OCI-LY3 (cell line): Measurements from ENCODE around the gene HTRA1.

Experiments
- H2AFZ ChIP-seq: fragments of 200-600, 300-600 bp; shearing (Covaris generic); 2 replicates; pipeline ENCODE4 v1.6.0; 2014; ENCODE audit warnings: antibody characterized with exemption, low read depth, low read length
- H3K27ac ChIP-seq: fragments of 200-600, 300-600 bp; sonication (generic); 2 replicates; pipeline ENCODE4 v1.5.1; 2014; ENCODE audit warnings: mild to moderate bottlenecking, low read length, moderate library complexity, mixed read lengths
- H3K27me3 ChIP-seq: fragments of 200-600, 300-600 bp; sonication (generic); 2 replicates; pipeline ENCODE4 v1.6.1; 2014; ENCODE audit warnings: low read depth, low read length, mixed read lengths
- H3K36me3 ChIP-seq: fragments of 200-600, 300-600 bp; sonication (generic); replicated peaks from 2 replicates; pipeline ENCODE3; 2014; ENCODE audit warnings: low read depth, low read length, mixed read lengths
- H3K4me1 ChIP-seq: fragments of 300-600, 200-600 bp; sonication (generic); 2 replicates; pipeline ENCODE4 v1.6.1; 2014; ENCODE audit warnings: low read length, mixed read lengths
- H3K4me2 ChIP-seq: fragments of 200-600, 300-600 bp; sonication (generic); 2 replicates; pipeline ENCODE4 v1.6.1; 2014; ENCODE audit warnings: low read length, mixed read lengths
- H3K4me3 ChIP-seq: fragments of 300-600, 200-600 bp; sonication (generic); 2 replicates; pipeline ENCODE4 v1.5.1; 2014; ENCODE audit warnings: antibody characterized with exemption, mild to moderate bottlenecking, low read length, moderate library complexity
- H3K79me2 ChIP-seq: fragments of 300-600, 200-600 bp; shearing (Covaris generic); 2 replicates; pipeline ENCODE4 v1.6.1; 2014; ENCODE audit warnings: mild to moderate bottlenecking, low read length, mixed read lengths
- H3K9ac ChIP-seq: fragments of 300-600, 200-600 bp; shearing (Covaris generic); 2 replicates; pipeline ENCODE4 v1.6.0; 2014; ENCODE audit warnings: mild to moderate bottlenecking, low read length, moderate library complexity
- H3K9me3 ChIP-seq: fragments of 200-600, 300-600 bp; shearing (Covaris generic); 2 replicates; pipeline ENCODE4 v1.6.1; 2014; ENCODE audit warnings: low read length, mixed read lengths; ENCODE audit not compliant: insufficient read depth
- H4K20me1 ChIP-seq: fragments of 200-600, 300-600 bp; sonication (generic); 2 replicates; pipeline ENCODE4 v1.6.1; 2016; ENCODE audit warnings: low read length, mixed read lengths; ENCODE audit not compliant: insufficient read depth
- CTCF ChIP-seq: fragments of 200-600, 300-600 bp; sonication (generic); IDR thresholded peaks from 2 replicates; pipeline ENCODE4 v1.5.1; 2014; ENCODE audit warnings: antibody characterized with exemption, low read length, low read depth
- EZH2phosphoT487 ChIP-seq: fragments of 200-600 bp; shearing (Covaris generic); IDR thresholded peaks from 2 replicates; pipeline ENCODE4 v1.6.1; 2018; ENCODE audit warnings: antibody characterized with exemption, mixed run types, low read depth

HTRA1 gene

GRCh38 chr10:122497241-122497640 is 35.9 kb downstream of the HTRA1 start:
- H3K4me2 ChIP-seq = no peak overlapping the region
- no peaks in the 10 kb centered on the region for H3K36me3 ChIP-seq
- no peak overlapping the region for H3K9ac ChIP-seq
- no peaks in the 10 kb centered on the region for H3K4me1 ChIP-seq
- TF ChIP-seq CTCF (no peak), EZH2phosphoT487 (no peak)
- no peak overlapping the region for H3K27ac ChIP-seq
- H3K79me2 ChIP-seq = no peaks in the 10 kb centered on the region
- H4K20me1 ChIP-seq = no peaks in the 10 kb centered on the region
- H2AFZ ChIP-seq = no peak overlapping the region
- H3K9me3 ChIP-seq = no peaks in the 10 kb centered on the region
- no peak overlapping the region for H3K4me3 ChIP-seq
- H3K27me3 ChIP-seq = 0 out of 2 replicates have a peak, but pooled peaks cover 4% of the 10 kb centered on the region

GRCh38 chr10:122498521-122498920 is 37.2 kb downstream of the HTRA1 start:
- Histone ChIP-seq H3K36me3 (no peaks in the 10 kb centered on the region), H3K9me3 (no peaks in the 10 kb centered on the region), H3K4me3 (no peak overlapping the region), H4K20me1 (no peaks in the 10 kb centered on the region), H3K4me1 (no peaks in the 10 kb centered on the region), H3K9ac (no peak overlapping the region), H3K4me2 (no peak overlapping the region), H3K79me2 (no peaks in the 10 kb centered on the region), H2AFZ (no peak overlapping the region), H3K27me3 (0 out of 2 replicates have a peak, but pooled peaks cover 4% of the 10 kb centered on the region), H3K27ac (no peak overlapping the region)
- no peak for TF ChIP-seq EZH2phosphoT487
- TF ChIP-seq CTCF = no peak

- H3K27ac ChIP-seq = no peak overlapping the region
- H3K4me2 ChIP-seq = no peak overlapping the region
- no peak overlapping the region for H3K9ac ChIP-seq
Observed at GRCh38 chr10:122499012-122499411, 37.7 kb downstream of the HTRA1 start.

GRCh38 chr10:122499491-122499941 is 38.2 kb downstream of the HTRA1 start:
- no peak for TF ChIP-seq EZH2phosphoT487
- TF ChIP-seq CTCF = no peak
- no peak overlapping the region for H3K27ac ChIP-seq
- H3K79me2 ChIP-seq = no peaks in the 10 kb centered on the region

More at GRCh38 chr10:122499012-122499411, 37.7 kb downstream of the HTRA1 start:
- Histone ChIP-seq H3K36me3 (no peaks in the 10 kb centered on the region), H3K79me2 (no peaks in the 10 kb centered on the region), H3K4me3 (no peak overlapping the region), H3K27me3 (0 out of 2 replicates have a peak, but pooled peaks cover 4% of the 10 kb centered on the region), H2AFZ (no peak overlapping the region), H3K4me1 (no peaks in the 10 kb centered on the region), H4K20me1 (no peaks in the 10 kb centered on the region), H3K9me3 (no peaks in the 10 kb centered on the region)
- TF ChIP-seq CTCF (no peak), EZH2phosphoT487 (no peak)

More at GRCh38 chr10:122499491-122499941, 38.2 kb downstream of the HTRA1 start:
- H3K4me1 ChIP-seq = no peaks in the 10 kb centered on the region
- 0 out of 2 replicates have a peak, but pooled peaks cover 4% of the 10 kb centered on the region for H3K27me3 ChIP-seq
- no peaks in the 10 kb centered on the region for H3K36me3 ChIP-seq
- H3K4me2 ChIP-seq = no peak overlapping the region
- H3K9me3 ChIP-seq = no peaks in the 10 kb centered on the region
- H2AFZ ChIP-seq = no peak overlapping the region
- no peaks in the 10 kb centered on the region for H4K20me1 ChIP-seq
- H3K9ac ChIP-seq = no peak overlapping the region
- H3K4me3 ChIP-seq = no peak overlapping the region
